GM21825 (cell line): Measurements from ENCODE around the gene DEAF1.
"Not testable (repeated sequence)": the region's sequence is repeated elsewhere in the genome, so short reads cannot be mapped to it uniquely, and the experiment has no call there.

ENCODE experiments used
- ATAC-seq: cut with Tn5 transposase; IDR thresholded peaks from one replicate; pipeline ENCODE4 v1.9.1; 2021; ENCODE audit warnings: mild to moderate bottlenecking, moderate library complexity; ENCODE audit not compliant: unreplicated experiment

Gene DEAF1

GRCh38 chr11:686451-687243, 8.4 kb downstream of the DEAF1 start:
- ATAC-seq = no peak

GRCh38 chr11:680970-681369, 14.1 kb downstream of the DEAF1 start:
- ATAC-seq = no peak

- no peak for ATAC-seq
These were observed 14.5 kb downstream of the DEAF1 start for GRCh38 chr11:680476-680875.

GRCh38 chr11:679271-680207, 15.5 kb downstream of the DEAF1 start:
- no peak for ATAC-seq

GRCh38 chr11:678297-678696, 16.7 kb downstream of the DEAF1 start:
- ATAC-seq = no peak

GRCh38 chr11:674406-674805, 20.6 kb downstream of the DEAF1 start:
- ATAC-seq = no peak

- ATAC-seq = no peak
These were observed 21.2 kb downstream of the DEAF1 start for GRCh38 chr11:673866-674265.

- no peak for ATAC-seq
These were observed 29.2 kb downstream of the DEAF1 start for GRCh38 chr11:665704-666281.

- no peak for ATAC-seq
These were observed 29.8 kb downstream of the DEAF1 start for GRCh38 chr11:665062-665703.

GRCh38 chr11:662689-663274, 32.2 kb downstream of the DEAF1 start:
- no peak for ATAC-seq

GRCh38 chr11:660681-661444, 34.2 kb downstream of the DEAF1 start:
- ATAC-seq = no peak

GRCh38 chr11:660281-660680, 34.7 kb downstream of the DEAF1 start:
- ATAC-seq = no peak

GRCh38 chr11:659532-660085, 35.4 kb downstream of the DEAF1 start:
- no peak for ATAC-seq

GRCh38 chr11:657691-658126, 37.3 kb downstream of the DEAF1 start:
- no peak for ATAC-seq

GRCh38 chr11:656866-657265, 38.2 kb downstream of the DEAF1 start:
- ATAC-seq = no peak

GRCh38 chr11:656426-656825, 38.6 kb downstream of the DEAF1 start:
- no peak for ATAC-seq

GRCh38 chr11:655036-655726, 39.8 kb downstream of the DEAF1 start:
- no peak for ATAC-seq

- ATAC-seq = not testable (repeated sequence)
These were observed 40.6 kb downstream of the DEAF1 start for GRCh38 chr11:654444-654843.

- no peak for ATAC-seq
These were observed 41.2 kb downstream of the DEAF1 start for GRCh38 chr11:653837-654236.
